ENCODE data around the gene CEL. TPM values are rescaled to one million over a fixed set of nuclear protein-coding genes. Genes with fewer than 3 reads are reported as not detected.
"Not testable (repeated sequence)": the region's sequence is repeated elsewhere in the genome, so short reads cannot be mapped to it uniquely, and the experiment has no call there.

The CEL gene
- total RNA-seq, 2 donors from 2014 or later = 1.7 to 3.3 TPM

DNA sequence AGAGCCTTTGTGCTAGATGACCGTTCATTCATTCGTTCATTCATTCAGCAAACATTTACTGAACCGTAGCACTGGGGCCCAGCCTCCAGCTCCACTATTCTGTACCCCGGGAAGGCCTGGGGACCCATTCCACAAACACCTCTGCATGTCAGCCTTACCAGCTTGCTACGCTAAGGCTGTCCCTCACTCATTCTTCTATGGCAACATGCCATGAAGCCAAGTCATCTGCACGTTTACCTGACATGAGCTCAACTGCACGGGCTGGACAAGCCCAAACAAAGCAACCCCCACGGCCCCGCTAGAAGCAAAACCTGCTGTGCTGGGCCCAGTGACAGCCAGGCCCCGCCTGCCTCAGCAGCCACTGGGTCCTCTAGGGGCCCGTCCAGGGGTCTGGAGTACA lies 6.0 kb downstream of the CEL start:
- Histone ChIP-seq H3K4me3 (ENCODE audit: low read length) (no peak overlapping the region), H3K27me3 (ENCODE audit: control insufficient read depth, insufficient read depth, low read length, poor library complexity, severe bottlenecking) (no peaks in the 10 kb centered on the region), H3K9ac (ENCODE audit: extremely low read depth, low read length, poor library complexity, severe bottlenecking) (no peak overlapping the region), H3K9me3 (ENCODE audit: control insufficient read depth, low read length) (no peaks in the 10 kb centered on the region), H3K36me3 (ENCODE audit: control insufficient read depth, insufficient read depth, low read length) (peaks cover 3% of the 10 kb centered on the region), H3K27ac (ENCODE audit: low read depth, low read length) (no peak overlapping the region), H3K4me1 (ENCODE audit: control insufficient read depth, insufficient read depth, low read length) (no peaks in the 10 kb centered on the region)
- DNase-seq = no peak
- TF ChIP-seq, protein P1, sequence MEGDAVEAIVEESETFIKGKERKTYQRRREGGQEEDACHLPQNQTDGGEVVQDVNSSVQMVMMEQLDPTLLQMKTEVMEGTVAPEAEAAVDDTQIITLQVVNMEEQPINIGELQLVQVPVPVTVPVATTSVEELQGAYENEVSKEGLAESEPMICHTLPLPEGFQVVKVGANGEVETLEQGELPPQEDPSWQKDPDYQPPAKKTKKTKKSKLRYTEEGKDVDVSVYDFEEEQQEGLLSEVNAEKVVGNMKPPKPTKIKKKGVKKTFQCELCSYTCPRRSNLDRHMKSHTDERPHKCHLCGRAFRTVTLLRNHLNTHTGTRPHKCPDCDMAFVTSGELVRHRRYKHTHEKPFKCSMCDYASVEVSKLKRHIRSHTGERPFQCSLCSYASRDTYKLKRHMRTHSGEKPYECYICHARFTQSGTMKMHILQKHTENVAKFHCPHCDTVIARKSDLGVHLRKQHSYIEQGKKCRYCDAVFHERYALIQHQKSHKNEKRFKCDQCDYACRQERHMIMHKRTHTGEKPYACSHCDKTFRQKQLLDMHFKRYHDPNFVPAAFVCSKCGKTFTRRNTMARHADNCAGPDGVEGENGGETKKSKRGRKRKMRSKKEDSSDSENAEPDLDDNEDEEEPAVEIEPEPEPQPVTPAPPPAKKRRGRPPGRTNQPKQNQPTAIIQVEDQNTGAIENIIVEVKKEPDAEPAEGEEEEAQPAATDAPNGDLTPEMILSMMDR (conservative IDR thresholded peaks at IDR 0.05) = no peak
- Mint-ChIP-seq H3K27me3 (ENCODE audit: insufficient read depth) (no peaks in the 10 kb centered on the region), H3K4me1 (no peaks in the 10 kb centered on the region), H3K27ac (no peak overlapping the region), H3K36me3 (ENCODE audit: low read depth) (peaks cover 14% of the 10 kb centered on the region), H3K9me3 (no peaks in the 10 kb centered on the region), H3K4me3 (no peak overlapping the region)
- 92 to 93% methylated on average over 10 to 11 of the region's 11 CpGs for WGBS, 2 experiments (ENCODE audit: insufficient coverage in 1 of 2, insufficient read length in 1 of 2)

- H3K4me3 Mint-ChIP-seq; H3K27me3 Mint-ChIP-seq (ENCODE audit: insufficient read depth); H3K4me1 Mint-ChIP-seq; H3K9me3 ChIP-seq (ENCODE audit: control insufficient read depth, low read length); H3K27ac Mint-ChIP-seq; H3K9me3 Mint-ChIP-seq; H3K9ac ChIP-seq (ENCODE audit: extremely low read depth, low read length, poor library complexity, severe bottlenecking); H3K27me3 ChIP-seq (ENCODE audit: control insufficient read depth, insufficient read depth, low read length, poor library complexity, severe bottlenecking); H3K27ac ChIP-seq (ENCODE audit: low read depth, low read length); DNase-seq; H3K4me1 ChIP-seq (ENCODE audit: control insufficient read depth, insufficient read depth, low read length); H3K4me3 ChIP-seq (ENCODE audit: low read length); H3K36me3 ChIP-seq (ENCODE audit: control insufficient read depth, insufficient read depth, low read length): not testable (repeated sequence)
- 100% methylated on average over 1 of the region's 15 CpGs; no CpG with 5 or more reads in 1 of the 2 experiments for WGBS, 2 experiments (ENCODE audit: insufficient coverage in 1 of 2, insufficient read length in 1 of 2)
- H3K36me3 Mint-ChIP-seq (ENCODE audit: low read depth) = peaks cover 14% of the 10 kb centered on the region
Observed at GRCh38 chr9:133068431-133068830, 6.7 kb downstream of the CEL start.

GRCh38 chr9:133070500-133070961 lies 8.8 kb downstream of the CEL start:
- H3K9ac ChIP-seq (ENCODE audit: extremely low read depth, low read length, poor library complexity, severe bottlenecking); H3K9me3 Mint-ChIP-seq; H3K27ac Mint-ChIP-seq; H3K4me1 ChIP-seq (ENCODE audit: control insufficient read depth, insufficient read depth, low read length); H3K36me3 ChIP-seq (ENCODE audit: control insufficient read depth, insufficient read depth, low read length); H3K9me3 ChIP-seq (ENCODE audit: control insufficient read depth, low read length); H3K4me3 ChIP-seq (ENCODE audit: low read length); H3K27me3 ChIP-seq (ENCODE audit: control insufficient read depth, insufficient read depth, low read length, poor library complexity, severe bottlenecking); H3K4me1 Mint-ChIP-seq; H3K27me3 Mint-ChIP-seq (ENCODE audit: insufficient read depth); H3K4me3 Mint-ChIP-seq; H3K27ac ChIP-seq (ENCODE audit: low read depth, low read length): not testable (repeated sequence)
- 94 to 95% methylated on average over 14 to 17 of the region's 17 CpGs for WGBS, 2 experiments (ENCODE audit: insufficient coverage in 1 of 2, insufficient read length in 1 of 2)
- peaks cover 11% of the 10 kb centered on the region for H3K36me3 Mint-ChIP-seq (ENCODE audit: low read depth)
- peak; percentile 36 for DNase-seq

GRCh38 chr9:133070985-133071384 lies 9.2 kb downstream of the CEL start:
- not testable (repeated sequence) for H3K4me3 ChIP-seq (ENCODE audit: low read length); H3K27me3 Mint-ChIP-seq (ENCODE audit: insufficient read depth); H3K27ac ChIP-seq (ENCODE audit: low read depth, low read length); H3K9ac ChIP-seq (ENCODE audit: extremely low read depth, low read length, poor library complexity, severe bottlenecking); H3K4me1 ChIP-seq (ENCODE audit: control insufficient read depth, insufficient read depth, low read length); H3K27me3 ChIP-seq (ENCODE audit: control insufficient read depth, insufficient read depth, low read length, poor library complexity, severe bottlenecking); H3K4me1 Mint-ChIP-seq; DNase-seq; H3K4me3 Mint-ChIP-seq; H3K27ac Mint-ChIP-seq; H3K9me3 ChIP-seq (ENCODE audit: control insufficient read depth, low read length); H3K36me3 ChIP-seq (ENCODE audit: control insufficient read depth, insufficient read depth, low read length); H3K9me3 Mint-ChIP-seq
- WGBS, 2 experiments (ENCODE audit: insufficient coverage in 1 of 2, insufficient read length in 1 of 2) = 98 to 100% methylated on average over 2 to 14 of the region's 31 CpGs
- H3K36me3 Mint-ChIP-seq (ENCODE audit: low read depth) = peaks cover 11% of the 10 kb centered on the region
